Colonic mucosa (tissue), 4 donors: Measurements from ENCODE around the gene PHKB. TPM values are rescaled to one million over a fixed set of nuclear protein-coding genes. Genes with fewer than 3 reads are reported as not detected.

Experiments used
- DNase-seq: peaks from one replicate; pipeline ENCODE4 v3.0.0-alpha.2; 2020
- H3K27ac ChIP-seq: fragments of 200-600 bp; one replicate; pipeline ENCODE4 v1.8.0; 2021
- H3K27me3 ChIP-seq: fragments of 200-600 bp; one replicate; pipeline ENCODE4 v1.8.0; 2021
- H3K36me3 ChIP-seq: fragments of 200-600 bp; one replicate; pipeline ENCODE4 v1.8.0; 2021
- H3K4me1 ChIP-seq: fragments of 200-600 bp; one replicate; pipeline ENCODE4 v1.8.0; 2021; ENCODE audit warnings: mild to moderate bottlenecking
- H3K4me3 ChIP-seq: fragments of 200-600 bp; one replicate; pipeline ENCODE4 v1.8.0; 2021
- H3K9ac ChIP-seq, 2 donors: one replicate each; pipeline ENCODE4 v1.7.0; 2013; ENCODE audit warnings: control low read depth in 2 of 2, low read depth in 2 of 2, low read length in 2 of 2
- H3K9me3 ChIP-seq: fragments of 200-600 bp; one replicate; pipeline ENCODE4 v1.8.0; 2021
- CTCF ChIP-seq: fragments of 200-600 bp; IDR thresholded peaks from one replicate; pipeline ENCODE4 v1.8.0; 2022; ENCODE audit warnings: antibody characterized with exemption, mild to moderate bottlenecking
- intact Hi-C: fragments of 100-400 bp; cut with DNase I; formaldehyde crosslinking; loops from one replicate; pipeline ENCODE4 v1.14.1; 2022
- total RNA-seq, 2 donors: library from RNA; stranded (reverse); fragmentation: NEBNext Ultra II Directional in 1 of 2; extraction: Animal tissue kit (Norgen Biotek cat#: 25700) in 1 of 2; gene quantifications; one replicate each; pipeline ENCODE4 v1.2.1, GENCODE V29; 2021
- donor health status: healthy.
- donor health status: DM: no; HTN: no; CAD: no.
- donor health status: DM: no; HTN: no; CAD: no.

The PHKB gene
- total RNA-seq, 2 donors from 2014 or later: 74.9 to 80.6 TPM

- TF ChIP-seq CTCF: no peak
- Histone ChIP-seq H3K9ac (no peak overlapping the region), H3K36me3 (peaks cover 9% of the 10 kb centered on the region), H3K4me1 (no peaks in the 10 kb centered on the region), H3K9me3 (no peaks in the 10 kb centered on the region), H3K27me3 (no peaks in the 10 kb centered on the region), H3K27ac (no peak overlapping the region), H3K4me3 (no peak overlapping the region)
- DNase-seq: no peak
- intact Hi-C loops: no loop called here
Measured at GRCh38 chr16:47657032-47657431, 195.9 kb downstream of the PHKB start.

DNA sequence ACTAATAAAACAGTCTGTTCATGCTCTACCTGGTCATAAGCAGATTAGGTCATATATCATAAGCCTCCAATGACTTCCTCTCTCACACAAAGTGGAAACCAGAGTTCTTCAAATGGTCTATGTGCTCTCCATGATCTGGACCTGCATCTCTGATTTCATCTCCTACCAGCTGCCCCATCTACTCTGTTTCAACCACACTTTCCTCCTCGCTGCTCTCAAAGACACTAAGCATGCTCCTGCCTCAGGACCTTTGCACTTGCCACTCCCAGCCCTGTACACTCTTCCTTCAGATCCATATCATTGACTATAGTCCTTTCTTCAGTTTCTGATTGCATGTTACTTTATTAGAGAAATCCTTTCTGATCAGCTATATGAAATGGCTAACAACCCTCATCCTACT lies 196.8 kb downstream of the PHKB start:
- intact Hi-C loops: no loop called here
- peaks cover 9% of the 10 kb centered on the region for H3K36me3 ChIP-seq
- H3K27ac ChIP-seq: no peak overlapping the region
- no peaks in the 10 kb centered on the region for H3K27me3 ChIP-seq
- H3K4me1 ChIP-seq: no peaks in the 10 kb centered on the region
- no peak overlapping the region for H3K4me3 ChIP-seq
- H3K9ac ChIP-seq: no peak overlapping the region
- H3K9me3 ChIP-seq: no peaks in the 10 kb centered on the region
- no peak for DNase-seq
- no peak for TF ChIP-seq CTCF

DNA sequence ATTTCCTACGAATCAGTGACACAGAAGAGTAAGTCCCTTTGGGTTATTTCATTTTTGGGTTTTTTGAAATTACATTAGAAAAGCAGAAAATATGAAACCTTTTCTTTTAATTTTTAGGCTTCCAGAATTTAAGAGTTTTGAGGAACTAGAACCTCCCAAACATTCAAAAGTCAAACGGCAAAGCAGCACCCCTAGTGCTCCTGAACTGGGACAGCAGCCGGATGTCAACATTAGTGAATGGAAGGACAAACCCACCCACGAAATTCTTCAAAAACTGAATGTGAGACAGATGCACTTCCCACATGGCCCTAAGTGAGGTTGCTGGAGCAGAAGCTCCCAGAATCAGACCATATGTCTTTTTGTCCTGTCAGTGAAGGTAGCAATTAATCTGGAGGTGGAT lies 199.4 kb downstream of the PHKB start:
- H3K27ac ChIP-seq: no peak overlapping the region
- no peak overlapping the region for H3K9ac ChIP-seq
- no peaks in the 10 kb centered on the region for H3K4me1 ChIP-seq
- no peaks in the 10 kb centered on the region for H3K27me3 ChIP-seq
- intact Hi-C loops: no loop called here
- peaks cover 9% of the 10 kb centered on the region for H3K36me3 ChIP-seq
- no peak for DNase-seq
- no peak overlapping the region for H3K4me3 ChIP-seq
- no peak for TF ChIP-seq CTCF
- no peaks in the 10 kb centered on the region for H3K9me3 ChIP-seq

- H3K27ac ChIP-seq: no peak overlapping the region
Measured at GRCh38 chr16:47664653-47665325, 203.7 kb downstream of the PHKB start.

GRCh38 chr16:47666434-47666833 lies 205.3 kb downstream of the PHKB start:
- H3K36me3 ChIP-seq: no peaks in the 10 kb centered on the region
- no peak for TF ChIP-seq CTCF
- no peak overlapping the region for H3K4me3 ChIP-seq
- no peak overlapping the region for H3K27ac ChIP-seq
- H3K9me3 ChIP-seq: no peaks in the 10 kb centered on the region
- no peak overlapping the region for H3K9ac ChIP-seq
- no peaks in the 10 kb centered on the region for H3K4me1 ChIP-seq
- no peak for DNase-seq
- H3K27me3 ChIP-seq: no peaks in the 10 kb centered on the region
- intact Hi-C loops: no loop called here

More at GRCh38 chr16:47664653-47665325, 203.7 kb downstream of the PHKB start:
- no peak for TF ChIP-seq CTCF
- Histone ChIP-seq H3K36me3 (peaks cover 9% of the 10 kb centered on the region), H3K27me3 (no peaks in the 10 kb centered on the region), H3K9ac (no peak overlapping the region), H3K4me1 (no peaks in the 10 kb centered on the region), H3K9me3 (no peaks in the 10 kb centered on the region), H3K4me3 (no peak overlapping the region)
- peak; percentile 68 for DNase-seq
- intact Hi-C loops: no loop called here
